Naive B cell (primary cell): ENCODE data around the gene TTLL10. TPM values are rescaled to one million over a fixed set of nuclear protein-coding genes. Genes with fewer than 3 reads are reported as not detected.

ENCODE experiments used
- ATAC-seq, 2 donors: fragments of 150-1000 bp; cut with Tn5 transposase; 2 replicates each; pipeline ENCODE4 v1.10.0; 2021; ENCODE audit warnings: low read depth in 2 of 2, mild to moderate bottlenecking in 2 of 2, moderate library complexity in 2 of 2
- DNase-seq: peaks from one replicate; pipeline ENCODE4 v3.0.0; 2022
- H3K27ac Mint-ChIP-seq, 6 donors: one replicate each; pipeline ENCODE4 v1.8.0; 2020 to 2022; ENCODE audit warnings: mild to moderate bottlenecking in 6 of 6, mixed read lengths in 6 of 6, moderate library complexity in 5 of 6, inconsistent platforms in 2 of 6
- H3K27me3 Mint-ChIP-seq, 3 donors: one replicate each; pipeline ENCODE4 v1.8.0; 2021 to 2022; ENCODE audit warnings: mixed read lengths in 3 of 3, mild to moderate bottlenecking in 1 of 3
- H3K36me3 Mint-ChIP-seq, 2 donors: one replicate each; pipeline ENCODE4 v1.8.0; 2020 to 2022; ENCODE audit warnings: mixed read lengths in 2 of 2, inconsistent platforms in 1 of 2, mild to moderate bottlenecking in 1 of 2
- H3K4me1 Mint-ChIP-seq, 3 donors: one replicate each; pipeline ENCODE4 v1.8.0; 2020 to 2022; ENCODE audit warnings: mixed read lengths in 3 of 3, inconsistent platforms in 1 of 3, mild to moderate bottlenecking in 1 of 3, moderate library complexity in 1 of 3
- H3K4me3 Mint-ChIP-seq, 8 donors: one replicate each; pipeline ENCODE4 v1.8.0; 2020 to 2022; ENCODE audit warnings: mild to moderate bottlenecking in 8 of 8, mixed read lengths in 8 of 8, moderate library complexity in 8 of 8, inconsistent platforms in 2 of 8
- H3K9me3 Mint-ChIP-seq, 7 donors: one replicate each; pipeline ENCODE4 v1.8.0; 2020 to 2022; ENCODE audit warnings: mixed read lengths in 7 of 7, mild to moderate bottlenecking in 5 of 7, inconsistent platforms in 2 of 7, moderate library complexity in 1 of 7
- polyA plus RNA-seq, 6 donors: library from polyadenylated mRNA; unstranded; fragments of 300-500 nt; fragmentation: Illumina TruSeq; gene quantifications; one replicate each; pipeline ENCODE4 v1.2.3, GENCODE V29; 2021; ENCODE audit warnings: low read depth in 6 of 6

TTLL10 gene
- polyA plus RNA-seq, 6 donors from 2014 or later: not detected

GRCh38 chr1:1225913-1226312 lies 52.2 kb downstream of the TTLL10 start:
- no peak for ATAC-seq
- H3K4me1 Mint-ChIP-seq: peaks cover 19 to 41% (median 20%) of the 10 kb centered on the region in 3 donors
- DNase-seq: no peak
- no peaks in the 10 kb centered on the region for H3K27me3 Mint-ChIP-seq
- peak overlapping the region in 2 of 8 donors; percentile 41 to 47 for H3K4me3 Mint-ChIP-seq
- no peak overlapping the region for H3K27ac Mint-ChIP-seq
- no peaks in the 10 kb centered on the region for H3K9me3 Mint-ChIP-seq
- H3K36me3 Mint-ChIP-seq: peaks cover 0 to 8% of the 10 kb centered on the region in 2 donors

GRCh38 chr1:1226566-1227362 lies 53.1 kb downstream of the TTLL10 start:
- peaks cover 20 to 44% (median 23%) of the 10 kb centered on the region in 3 donors for H3K4me1 Mint-ChIP-seq
- H3K27me3 Mint-ChIP-seq: no peaks in the 10 kb centered on the region
- H3K36me3 Mint-ChIP-seq: peaks cover 0 to 8% of the 10 kb centered on the region in 2 donors
- ATAC-seq (no peak), DNase-seq (no peak)
- H3K9me3 Mint-ChIP-seq: no peaks in the 10 kb centered on the region
- H3K27ac Mint-ChIP-seq: no peak overlapping the region
- H3K4me3 Mint-ChIP-seq: no peak overlapping the region

- DNase-seq (no peak), ATAC-seq (no peak)
- Mint-ChIP-seq H3K4me1 (peaks cover 20 to 44% (median 23%) of the 10 kb centered on the region in 3 donors), H3K9me3 (no peaks in the 10 kb centered on the region), H3K27me3 (no peaks in the 10 kb centered on the region), H3K27ac (no peak overlapping the region), H3K36me3 (peaks cover 0 to 8% of the 10 kb centered on the region in 2 donors), H3K4me3 (no peak overlapping the region)
Measured at GRCh38 chr1:1227386-1227785, 53.7 kb downstream of the TTLL10 start.

- H3K36me3 Mint-ChIP-seq: peaks cover 0 to 3% of the 10 kb centered on the region in 2 donors
- no peak overlapping the region for H3K27ac Mint-ChIP-seq
- no peaks in the 10 kb centered on the region for H3K27me3 Mint-ChIP-seq
- DNase-seq (no peak), ATAC-seq (no peak)
- H3K9me3 Mint-ChIP-seq: no peaks in the 10 kb centered on the region
- no peak overlapping the region for H3K4me3 Mint-ChIP-seq
- H3K4me1 Mint-ChIP-seq: peaks cover 20 to 38% (median 21%) of the 10 kb centered on the region in 3 donors
Measured at GRCh38 chr1:1228187-1228586, 54.5 kb downstream of the TTLL10 start.

- no peak for DNase-seq
- Mint-ChIP-seq H3K27me3 (no peaks in the 10 kb centered on the region), H3K27ac (peak overlapping the region in 1 of 6 donors; percentile 63), H3K9me3 (no peaks in the 10 kb centered on the region), H3K4me3 (peak overlapping the region in 1 of 8 donors; percentile 96), H3K4me1 (peaks cover 24 to 36% (median 25%) of the 10 kb centered on the region in 3 donors), H3K36me3 (no peaks in the 10 kb centered on the region)
- ATAC-seq: no peak
Measured at GRCh38 chr1:1228596-1229321, 55.1 kb downstream of the TTLL10 start.

GRCh38 chr1:1229770-1230169 lies 56.1 kb downstream of the TTLL10 start:
- Mint-ChIP-seq H3K27me3 (no peaks in the 10 kb centered on the region), H3K4me3 (peak overlapping the region in 6 of 8 donors; percentile 16 to 96 (median 76)), H3K36me3 (no peaks in the 10 kb centered on the region), H3K4me1 (peaks cover 25 to 37% (median 35%) of the 10 kb centered on the region in 3 donors), H3K9me3 (no peaks in the 10 kb centered on the region), H3K27ac (peak overlapping the region in 2 of 6 donors; percentile 33 to 91)
- no peak for ATAC-seq
- DNase-seq: no peak

GRCh38 chr1:1230656-1231399 lies 57.1 kb downstream of the TTLL10 start:
- ATAC-seq: no peak
- no peak for DNase-seq
- no peaks in the 10 kb centered on the region for H3K27me3 Mint-ChIP-seq
- peak overlapping the region; percentile 84 to 96 (median 93) for H3K4me3 Mint-ChIP-seq
- H3K27ac Mint-ChIP-seq: peak overlapping the region; percentile 24 to 93 (median 86)
- H3K9me3 Mint-ChIP-seq: no peaks in the 10 kb centered on the region
- no peaks in the 10 kb centered on the region for H3K36me3 Mint-ChIP-seq
- H3K4me1 Mint-ChIP-seq: peaks cover 19 to 34% (median 31%) of the 10 kb centered on the region in 3 donors

GRCh38 chr1:1231400-1232207 lies 57.9 kb downstream of the TTLL10 start, which contains the start of gene SDF4:
TSS of gene SDF4 (minus strand) at chr1:1232001. CDS start at chr1:1228772, 3,229 bp downstream.
- DNase-seq (peak; percentile 97), ATAC-seq (peak; percentile 95 to 97)
- Mint-ChIP-seq H3K27me3 (no peaks in the 10 kb centered on the region), H3K9me3 (no peaks in the 10 kb centered on the region), H3K36me3 (no peaks in the 10 kb centered on the region), H3K4me3 (peak within 1 kb of the TSS; percentile 84 to 96 (median 93)), H3K27ac (peak within 1 kb of the TSS; percentile 78 to 93 (median 87)), H3K4me1 (peaks cover 19 to 29% (median 29%) of the 10 kb centered on the region in 3 donors)

GRCh38 chr1:1232208-1232795 lies 58.6 kb downstream of the TTLL10 start, which contains the start of gene B3GALT6:
TSS of gene B3GALT6 (plus strand) at chr1:1232237. CDS start at chr1:1232279, 42 bp downstream.
- no peak for ATAC-seq

GRCh38 chr1:1232796-1233566 lies 59.3 kb downstream of the TTLL10 start:
- Mint-ChIP-seq H3K36me3 (no peaks in the 10 kb centered on the region), H3K27me3 (no peaks in the 10 kb centered on the region)
- no peak for ATAC-seq

More at GRCh38 chr1:1232208-1232795, 58.6 kb downstream of the TTLL10 start, which contains the start of gene B3GALT6:
- Mint-ChIP-seq H3K27ac (peak within 1 kb of the TSS; percentile 78 to 93 (median 87)), H3K9me3 (no peaks in the 10 kb centered on the region), H3K36me3 (no peaks in the 10 kb centered on the region), H3K4me3 (peak within 1 kb of the TSS; percentile 84 to 96 (median 93)), H3K4me1 (peaks cover 19 to 29% (median 29%) of the 10 kb centered on the region in 3 donors), H3K27me3 (no peaks in the 10 kb centered on the region)
- no peak for DNase-seq

GRCh38 chr1:1233567-1233892 lies 59.9 kb downstream of the TTLL10 start:
- Mint-ChIP-seq H3K27ac (peak overlapping the region in 5 of 6 donors; percentile 16 to 92 (median 82)), H3K36me3 (no peaks in the 10 kb centered on the region), H3K4me3 (peak overlapping the region in 7 of 8 donors; percentile 77 to 86 (median 78)), H3K4me1 (peaks cover 19 to 38% (median 29%) of the 10 kb centered on the region in 3 donors), H3K27me3 (no peaks in the 10 kb centered on the region), H3K9me3 (no peaks in the 10 kb centered on the region)
- ATAC-seq: no peak
- no peak for DNase-seq

More at GRCh38 chr1:1232796-1233566, 59.3 kb downstream of the TTLL10 start:
- Mint-ChIP-seq H3K9me3 (no peaks in the 10 kb centered on the region), H3K4me1 (peaks cover 19 to 34% (median 29%) of the 10 kb centered on the region in 3 donors), H3K27ac (peak overlapping the region in 5 of 6 donors; percentile 68 to 92 (median 82)), H3K4me3 (peak overlapping the region; percentile 33 to 86 (median 79))
- DNase-seq: no peak
